IPS-20b (cell line): Measurements from ENCODE around the gene RHEX.
"Not testable (repeated sequence)": the region's sequence is repeated elsewhere in the genome, so short reads cannot be mapped to it uniquely, and the experiment has no call there.

Source experiments
- H3K27ac ChIP-seq: one replicate; pipeline ENCODE4 v1.5.1; 2013; ENCODE audit warnings: low read length
- H3K27me3 ChIP-seq: 2 replicates; pipeline ENCODE4 v1.6.1; 2013; ENCODE audit warnings: mild to moderate bottlenecking, low read length, inconsistent platforms; ENCODE audit not compliant: insufficient read depth
- H3K36me3 ChIP-seq: 2 replicates; pipeline ENCODE4 v1.6.1; 2013; ENCODE audit warnings: low read depth, mild to moderate bottlenecking, inconsistent platforms, low read length, moderate library complexity; ENCODE audit not compliant: insufficient read depth
- H3K4me1 ChIP-seq: 2 replicates; pipeline ENCODE4 v1.6.1; 2013; ENCODE audit warnings: mild to moderate bottlenecking, control low read depth, inconsistent platforms, low read length, moderate library complexity; ENCODE audit not compliant: insufficient read depth
- H3K4me3 ChIP-seq: 2 replicates; pipeline ENCODE4 v1.5.1; 2013; ENCODE audit warnings: mild to moderate bottlenecking, low read length, inconsistent platforms
- H3K9ac ChIP-seq: 2 replicates; pipeline ENCODE4 v1.6.1; 2013; ENCODE audit warnings: low read depth, mild to moderate bottlenecking, inconsistent platforms, low read length, moderate library complexity
- H3K9me3 ChIP-seq: 2 replicates; pipeline ENCODE4 v1.6.1; 2013; ENCODE audit warnings: mild to moderate bottlenecking, low read depth, low read length, inconsistent platforms; ENCODE audit not compliant: insufficient read depth

The RHEX gene

DNA sequence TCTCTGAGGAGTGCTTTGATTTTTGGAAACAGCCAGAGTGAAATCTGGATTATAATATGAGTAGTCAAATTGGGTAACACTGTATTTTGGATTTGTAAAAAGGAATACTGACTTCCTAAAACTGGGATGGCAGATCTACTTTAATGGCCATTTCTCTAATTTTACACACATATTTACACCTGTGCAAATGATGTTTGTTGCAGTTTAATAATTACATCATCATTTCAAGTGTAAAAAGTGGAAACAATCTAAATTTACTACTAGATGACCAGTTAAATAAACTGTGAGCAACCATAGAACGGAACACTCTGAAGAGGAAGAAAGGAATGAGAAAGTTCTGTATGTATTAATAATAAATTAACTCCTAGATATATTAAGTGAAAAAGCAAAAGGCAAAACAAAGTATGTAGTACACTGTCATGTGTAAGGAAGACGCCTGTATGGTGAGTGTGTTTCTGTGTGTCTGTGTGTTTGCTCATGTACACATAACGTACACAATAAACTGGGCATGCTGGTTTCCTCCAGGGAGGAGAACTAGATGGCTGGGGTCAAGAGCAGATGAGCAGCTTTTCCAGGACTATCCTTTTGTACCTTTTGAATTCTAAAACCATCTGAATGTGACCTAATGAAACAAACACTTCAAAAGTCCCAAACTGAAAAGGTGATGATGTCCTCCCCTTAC, 2.9 kb upstream of the RHEX start:
- Histone ChIP-seq H3K4me1 (no peaks in the 10 kb centered on the region), H3K9me3 (no peaks in the 10 kb centered on the region; the same call in 1 of the 2 replicates), H3K27ac (no peak overlapping the region), H3K27me3 (no peaks in the 10 kb centered on the region), H3K36me3 (no peaks in the 10 kb centered on the region), H3K9ac (no peak overlapping the region), H3K4me3 (no peak overlapping the region)

DNA sequence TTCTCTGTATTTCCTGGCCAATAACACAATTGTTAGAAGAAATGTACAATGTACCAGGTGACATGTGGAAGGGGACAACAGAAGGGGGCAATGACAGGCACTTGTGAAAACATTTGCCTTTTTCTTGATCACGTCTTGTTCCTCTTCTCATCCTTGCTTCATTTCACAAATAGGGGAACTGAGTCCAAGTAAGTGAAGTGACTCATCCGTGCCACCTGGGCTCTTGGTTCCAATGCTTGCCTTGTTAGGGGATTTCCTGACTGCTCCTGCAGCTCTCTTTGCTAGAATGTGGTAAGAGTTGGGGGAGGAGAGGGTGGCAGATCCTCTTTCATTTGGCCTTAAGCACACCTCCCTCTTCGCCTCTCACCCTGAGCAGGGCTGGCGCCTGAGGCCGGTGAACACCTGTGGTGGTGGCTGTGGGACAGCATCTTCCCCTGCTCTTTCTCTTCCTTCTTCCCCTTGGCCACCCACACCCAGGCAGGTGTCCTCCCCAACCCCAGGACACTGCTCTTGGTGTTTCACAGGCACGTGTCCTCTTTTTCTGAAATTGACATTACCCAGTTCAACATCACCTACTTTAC, 2.2 kb upstream of the RHEX start:
- Histone ChIP-seq H3K4me1 (no peaks in the 10 kb centered on the region), H3K36me3 (no peaks in the 10 kb centered on the region), H3K27ac (no peak overlapping the region), H3K9ac (no peak overlapping the region), H3K4me3 (no peak overlapping the region), H3K9me3 (no peaks in the 10 kb centered on the region; the same call in 1 of the 2 replicates), H3K27me3 (no peaks in the 10 kb centered on the region)

DNA sequence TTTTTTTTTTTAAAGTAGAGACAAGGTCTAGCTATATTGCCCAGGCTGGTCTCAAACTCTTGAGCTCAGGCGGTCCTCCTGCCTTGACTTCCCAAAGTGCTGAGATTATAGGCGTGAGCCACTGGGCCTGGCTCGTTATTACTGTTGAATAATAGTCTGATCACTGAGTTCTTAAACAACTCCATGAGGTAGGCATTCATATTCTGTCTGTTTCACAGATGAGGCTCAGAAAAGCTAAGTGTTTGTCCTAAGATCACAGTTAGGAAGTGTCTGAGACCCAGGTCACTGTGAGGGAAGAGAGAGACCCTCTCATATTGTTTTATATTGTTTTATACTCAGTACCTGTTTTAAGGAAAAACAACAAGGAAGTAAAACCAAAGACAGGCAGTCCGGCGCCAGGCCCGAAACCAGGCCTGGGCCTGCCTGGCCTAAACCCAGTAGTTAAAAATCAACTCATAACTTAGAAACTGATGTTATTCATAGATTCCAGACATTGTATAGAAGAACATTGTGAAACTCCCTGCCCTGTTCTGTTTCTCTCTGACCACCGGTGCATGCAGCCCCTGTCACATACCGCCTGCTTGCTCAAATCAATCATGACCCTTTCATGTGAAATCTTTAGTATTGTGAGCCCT, 625 bp upstream of the RHEX start:
- not testable (repeated sequence) for H3K27ac ChIP-seq, H3K9ac ChIP-seq, H3K4me3 ChIP-seq

DNA sequence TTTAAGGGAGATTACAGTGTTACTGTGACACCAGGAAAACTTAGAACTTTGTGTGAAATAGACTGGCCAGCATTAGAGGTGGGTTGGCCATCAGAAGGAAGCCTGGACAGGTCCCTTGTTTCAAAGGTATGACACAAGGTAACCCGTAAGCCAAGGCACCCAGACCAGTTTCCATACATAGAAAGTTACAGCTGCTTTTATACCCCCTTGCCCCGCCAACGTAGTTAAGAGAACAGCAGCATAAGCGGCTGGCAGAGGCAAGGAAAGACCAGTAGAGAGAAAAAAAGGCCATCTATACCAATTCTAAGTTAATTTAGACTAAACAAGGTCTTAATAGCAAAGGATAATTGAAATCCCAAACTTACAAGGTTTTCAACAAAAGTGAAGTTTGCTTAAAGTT, 643 bp downstream of the RHEX start:
- H3K27ac ChIP-seq, H3K9ac ChIP-seq, H3K4me1 ChIP-seq, H3K36me3 ChIP-seq, H3K9me3 ChIP-seq, H3K27me3 ChIP-seq, H3K4me3 ChIP-seq: not testable (repeated sequence)

More for the DNA sequence above, 625 bp upstream of the RHEX start:
- H3K36me3 ChIP-seq, H3K27me3 ChIP-seq, H3K4me1 ChIP-seq, H3K9me3 ChIP-seq: not testable (repeated sequence)

DNA sequence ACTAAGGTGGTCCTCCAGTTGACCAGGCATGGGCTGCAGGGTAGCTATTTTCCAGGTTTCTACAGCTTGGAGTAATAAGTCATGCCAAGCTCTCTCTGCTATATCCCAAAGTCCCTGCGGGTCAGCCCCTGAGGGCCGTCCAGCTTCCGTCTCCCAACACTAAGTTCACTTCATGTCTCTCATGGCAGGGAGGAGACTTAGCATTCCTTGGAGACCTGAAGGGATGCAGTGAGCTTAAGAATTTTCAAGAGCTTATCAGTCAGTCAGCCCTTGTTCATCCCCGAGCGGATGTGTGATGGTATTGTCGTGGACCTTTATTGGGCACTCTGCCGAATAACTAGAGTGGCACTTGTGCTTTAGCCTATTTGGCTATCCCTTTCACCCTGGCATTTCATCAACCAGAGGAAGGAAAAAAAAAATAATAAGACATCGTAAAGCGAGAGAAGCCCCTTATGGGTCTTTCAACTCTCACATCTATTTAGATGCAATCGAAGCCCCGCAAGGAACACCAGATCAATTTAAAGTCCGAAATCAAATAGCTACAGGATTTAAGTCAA, 2.2 kb downstream of the RHEX start:
- not testable (repeated sequence) for H3K27ac ChIP-seq, H3K36me3 ChIP-seq, H3K9me3 ChIP-seq, H3K4me3 ChIP-seq, H3K4me1 ChIP-seq, H3K9ac ChIP-seq, H3K27me3 ChIP-seq

DNA sequence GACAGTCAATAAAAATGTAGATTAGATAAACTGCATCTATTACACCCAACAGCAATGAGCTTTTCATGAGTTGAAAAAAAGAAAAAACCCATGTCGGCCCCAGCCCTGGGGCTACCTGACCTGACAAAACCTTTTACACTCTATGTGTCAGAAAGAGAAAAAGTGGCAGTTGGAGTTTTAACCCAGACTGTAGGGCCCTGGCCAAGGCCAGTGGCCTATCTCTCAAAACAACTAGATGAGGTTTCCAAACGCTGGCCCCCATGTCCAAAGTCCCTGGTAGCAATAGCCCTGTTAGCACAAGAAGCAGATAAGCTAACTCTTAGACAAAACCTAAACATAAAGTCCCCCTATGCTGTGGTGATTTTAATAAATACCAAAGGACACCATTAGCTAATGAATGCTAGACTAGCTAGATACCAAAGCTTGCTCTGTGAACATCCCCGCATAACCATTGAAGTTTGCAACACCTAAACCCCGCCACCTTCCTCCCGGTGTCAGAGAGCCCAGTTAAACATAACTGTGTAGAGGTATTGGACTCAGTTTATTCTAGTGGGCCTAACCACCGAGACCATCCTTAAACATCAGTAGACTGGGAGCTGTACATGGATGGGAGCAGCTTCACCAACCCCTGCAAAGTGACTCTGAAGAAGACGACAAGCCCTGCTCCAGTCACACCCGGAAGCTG, 2.8 kb downstream of the RHEX start:
- not testable (repeated sequence) for H3K27ac ChIP-seq, H3K4me1 ChIP-seq, H3K9ac ChIP-seq, H3K9me3 ChIP-seq, H3K27me3 ChIP-seq, H3K36me3 ChIP-seq, H3K4me3 ChIP-seq

DNA sequence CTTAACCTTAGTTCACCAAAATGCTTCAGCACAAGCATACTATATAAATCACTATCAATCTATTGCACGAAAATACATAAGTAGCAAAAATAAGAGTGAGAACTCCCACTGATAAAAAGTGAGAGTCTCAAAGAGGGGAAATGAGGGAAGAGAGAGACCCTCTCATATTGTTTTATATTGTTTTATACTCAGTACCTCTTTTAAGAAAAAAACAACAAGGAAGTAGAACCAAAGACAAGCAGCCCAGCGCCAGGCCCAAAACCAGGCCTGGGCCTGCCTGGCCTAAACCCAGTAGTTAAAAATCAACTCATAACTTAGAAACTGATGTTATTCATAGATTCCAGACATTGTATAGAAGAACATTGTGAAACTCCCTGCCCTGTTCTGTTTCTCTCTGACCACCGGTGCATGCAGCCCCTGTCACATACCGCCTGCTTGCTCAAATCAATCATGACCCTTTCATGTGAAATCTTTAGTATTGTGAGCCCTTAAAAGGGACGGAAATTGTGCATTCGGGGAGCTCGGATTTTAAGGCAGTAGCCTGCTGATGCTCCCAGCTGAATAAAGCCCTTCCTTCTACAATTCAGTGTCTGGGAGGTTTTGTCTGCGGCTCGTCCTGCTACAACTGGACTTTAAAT, 5.4 kb downstream of the RHEX start:
- not testable (repeated sequence) for H3K9ac ChIP-seq, H3K4me1 ChIP-seq, H3K27me3 ChIP-seq, H3K9me3 ChIP-seq, H3K27ac ChIP-seq, H3K36me3 ChIP-seq, H3K4me3 ChIP-seq

DNA sequence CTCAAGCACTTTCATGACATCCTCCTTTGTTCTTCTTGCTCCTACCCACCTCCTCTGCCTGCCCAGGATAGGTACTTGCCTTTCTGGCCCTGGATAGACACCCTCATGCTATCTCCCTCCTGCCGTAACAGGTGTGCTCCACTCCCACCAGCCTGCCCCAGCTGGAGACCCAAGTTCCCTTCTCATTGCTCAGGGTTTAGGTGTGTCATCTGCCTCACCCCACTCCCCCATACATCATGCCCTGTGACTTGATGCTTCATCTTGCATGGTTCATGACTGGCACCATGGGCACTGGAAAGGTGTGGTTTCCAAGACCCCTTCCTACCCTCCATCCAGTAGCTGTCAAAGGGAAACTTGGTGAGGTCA, 5.9 kb downstream of the RHEX start:
- peaks cover 6% of the 10 kb centered on the region for H3K9me3 ChIP-seq
- H3K36me3 ChIP-seq = no peaks in the 10 kb centered on the region
- H3K4me3 ChIP-seq = no peak overlapping the region
- no peak overlapping the region for H3K27ac ChIP-seq
- H3K9ac ChIP-seq = no peak overlapping the region
- no peaks in the 10 kb centered on the region for H3K27me3 ChIP-seq
- no peaks in the 10 kb centered on the region for H3K4me1 ChIP-seq

DNA sequence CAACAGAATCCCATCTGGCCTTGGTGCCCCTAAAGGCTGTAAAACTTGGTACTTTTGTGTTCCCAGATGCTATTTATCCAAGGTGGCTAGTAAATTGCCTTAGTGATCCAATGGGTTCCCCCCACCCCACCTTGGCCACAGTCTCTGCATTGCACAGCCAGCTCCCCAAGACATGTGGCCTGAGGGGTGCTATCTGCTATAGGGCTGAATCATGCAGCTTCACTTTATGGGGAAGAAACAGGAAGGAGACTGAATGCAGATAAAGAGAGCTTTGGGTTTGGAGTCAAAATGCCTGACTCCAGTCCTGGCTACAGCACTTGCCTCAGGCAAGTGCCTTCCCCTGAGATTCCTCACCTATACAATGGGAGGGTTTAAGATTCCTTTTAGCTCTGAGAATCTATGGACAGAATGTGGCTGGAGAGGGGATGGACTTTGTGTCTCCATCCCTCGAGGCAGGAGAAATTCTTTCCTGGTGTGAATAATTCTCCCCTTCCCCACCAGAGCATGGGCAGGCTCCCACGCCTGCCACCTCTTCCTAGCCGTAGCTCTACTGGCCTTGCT, 6.5 kb downstream of the RHEX start:
- Histone ChIP-seq H3K36me3 (no peaks in the 10 kb centered on the region), H3K9me3 (peaks cover 6% of the 10 kb centered on the region), H3K4me1 (no peaks in the 10 kb centered on the region), H3K9ac (no peak overlapping the region), H3K27me3 (no peaks in the 10 kb centered on the region), H3K27ac (no peak overlapping the region), H3K4me3 (no peak overlapping the region)

DNA sequence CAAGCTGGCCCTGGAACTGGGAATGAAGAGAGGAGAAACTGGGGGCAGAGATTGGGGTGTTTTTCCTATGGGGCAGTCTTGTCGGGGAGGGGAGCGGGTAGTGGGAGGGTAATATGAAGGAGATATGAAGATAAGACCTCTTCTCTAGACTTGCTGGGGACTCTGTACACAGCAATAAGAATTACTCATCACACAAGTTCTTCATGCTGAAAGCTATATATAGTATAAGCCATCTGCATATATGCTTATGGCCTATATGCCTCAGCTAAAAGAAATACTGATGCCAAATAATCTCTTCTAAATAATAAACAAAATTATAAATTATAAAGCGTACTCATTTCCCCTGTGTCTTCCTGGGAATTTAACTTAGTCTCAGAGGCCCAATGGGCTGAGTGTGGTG, 7.9 kb downstream of the RHEX start:
- peaks cover 6% of the 10 kb centered on the region for H3K9me3 ChIP-seq
- no peaks in the 10 kb centered on the region for H3K27me3 ChIP-seq
- H3K4me1 ChIP-seq = no peaks in the 10 kb centered on the region
- H3K4me3 ChIP-seq = no peak overlapping the region
- H3K36me3 ChIP-seq = no peaks in the 10 kb centered on the region
- H3K9ac ChIP-seq = no peak overlapping the region
- no peak overlapping the region for H3K27ac ChIP-seq

DNA sequence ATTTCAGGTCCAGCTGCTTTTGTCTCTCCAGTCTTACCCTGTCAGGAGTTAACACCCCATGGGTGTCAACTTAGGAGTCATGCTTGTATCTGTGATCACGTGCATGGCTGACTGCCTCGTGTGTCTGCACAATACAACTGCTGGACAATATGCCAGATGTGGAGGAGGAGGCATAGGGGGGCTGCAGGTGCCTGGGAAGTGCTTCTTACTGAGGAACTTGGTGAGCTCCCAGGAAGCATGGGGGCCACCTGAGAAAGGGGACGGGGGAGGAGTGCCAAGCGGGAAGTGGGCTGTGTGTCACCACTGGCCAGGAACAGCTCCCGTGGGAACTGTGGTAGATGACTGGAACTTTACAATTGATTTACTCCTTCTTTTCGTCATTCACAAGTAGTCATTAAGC, 9.5 kb downstream of the RHEX start:
- no peaks in the 10 kb centered on the region for H3K4me1 ChIP-seq
- no peak overlapping the region for H3K27ac ChIP-seq
- peaks cover 6% of the 10 kb centered on the region for H3K9me3 ChIP-seq
- H3K4me3 ChIP-seq = no peak overlapping the region
- no peaks in the 10 kb centered on the region for H3K27me3 ChIP-seq
- no peaks in the 10 kb centered on the region for H3K36me3 ChIP-seq
- H3K9ac ChIP-seq = no peak overlapping the region
